HepG2 (cell line): ENCODE results near the gene ZNF451. TPM values are rescaled to one million over a fixed set of nuclear protein-coding genes. Genes with fewer than 3 reads are reported as not detected.

Experiments used
- HOXA9 ChIP-seq: sonication (generic); formaldehyde crosslinking; IDR thresholded peaks from 2 replicates; pipeline ENCODE4 v1.8.1; 2022; ENCODE audit warnings: missing genetic modification reagents, mild to moderate bottlenecking, moderate library complexity, borderline replicate concordance
- KDM5B ChIP-seq: sonication (generic); formaldehyde crosslinking; IDR thresholded peaks from 2 replicates; pipeline ENCODE4 v1.4.0; 2020; ENCODE audit warnings: missing genetic modification reagents, mild to moderate bottlenecking, borderline replicate concordance
- KMT2A ChIP-seq: sonication (generic); formaldehyde crosslinking; IDR thresholded peaks from 2 replicates; pipeline ENCODE4 v1.4.0; 2020; ENCODE audit warnings: missing genetic modification reagents
- SMARCE1 ChIP-seq: fragments of 450-650 bp; IDR thresholded peaks from 2 replicates; pipeline ENCODE4 v1.6.1; 2017; ENCODE audit warnings: borderline replicate concordance
- TCF12 ChIP-seq, 2 experiments: fragments of 450-650 bp in 1 of 2; sonication (generic) in 1 of 2; formaldehyde crosslinking in 1 of 2; IDR thresholded peaks; 2 replicates each; pipeline versions ENCODE4 v1.6.1 to v1.8.0; 2017 to 2022; ENCODE audit warnings: antibody characterized with exemption in 1 of 2, mild to moderate bottlenecking in 1 of 2, missing genetic modification reagents in 1 of 2, moderate library complexity in 1 of 2
- YEATS4 ChIP-seq: sonication (generic); formaldehyde crosslinking; IDR thresholded peaks from 2 replicates; pipeline ENCODE4 v1.4.0; 2020; ENCODE audit warnings: missing genetic modification reagents, borderline replicate concordance
- ZNF124 ChIP-seq: sonication (generic); formaldehyde crosslinking; IDR thresholded peaks from 2 replicates; pipeline ENCODE4 v1.4.0; 2020; ENCODE audit warnings: missing genetic modification reagents
- ZNF615 ChIP-seq: sonication (generic); formaldehyde crosslinking; IDR thresholded peaks from 2 replicates; pipeline ENCODE4 v1.5.0; 2020; ENCODE audit warnings: mild to moderate bottlenecking, missing genetic modification reagents, borderline replicate concordance
- ZZZ3 ChIP-seq: sonication (generic); formaldehyde crosslinking; IDR thresholded peaks from 2 replicates; pipeline ENCODE4 v1.4.0; 2020; ENCODE audit warnings: missing genetic modification reagents, mild to moderate bottlenecking, borderline replicate concordance
- polyA plus RNA-seq, 8 experiments: library from polyadenylated mRNA; depleted of rRNA in 3 of 8; stranded (reverse) in 7 of 8; unstranded in 1 of 8; fragments of >200 nt; fragmentation: Illumina TruSeq in 4 of 8; extraction: Trizol in 4 of 8; gene quantifications; 2 replicates each; pipeline versions ENCODE4 v1.2.1 to v1.2.3, GENCODE V29; 2011 to 2016; ENCODE audit warnings: low read depth in 4 of 8, missing spikeins in 1 of 8, mixed read lengths in 1 of 8; ENCODE audit not compliant: insufficient read depth in 1 of 8
- total RNA-seq, 5 experiments: library from RNA; depleted of rRNA; stranded (reverse); fragments of >200 nt; fragmentation: Illumina TruSeq; extraction: Trizol; gene quantifications; 2 replicates each; pipeline ENCODE4 v1.2.3, GENCODE V29; 2016; ENCODE audit warnings: low read depth in 1 of 5
- TF ChIP-seq, protein P1 (sequence below), 2 experiments: fragments of 450-650 bp in 1 of 2; sonication (generic) in 1 of 2; formaldehyde crosslinking in 1 of 2; IDR thresholded peaks; 2 replicates each; pipeline versions ENCODE4 v1.6.1 to v1.8.0; 2016 to 2022; ENCODE audit warnings: antibody characterized with exemption in 1 of 2, mild to moderate bottlenecking in 1 of 2, missing genetic modification reagents in 1 of 2
- TF ChIP-seq, protein P2 (sequence below): sonication (generic); formaldehyde crosslinking; IDR thresholded peaks from 2 replicates; pipeline ENCODE4 v1.4.0; 2020; ENCODE audit warnings: low read depth, mild to moderate bottlenecking, missing genetic modification reagents
- TF ChIP-seq, protein P3 (sequence below): sonication (generic); formaldehyde crosslinking; IDR thresholded peaks from 2 replicates; pipeline ENCODE4 v1.8.1; 2022; ENCODE audit warnings: low read depth, mild to moderate bottlenecking, missing genetic modification reagents

Gene ZNF451
- total and polyA plus RNA-seq, 2 of the 13 experiments (the other 11 are each of a cell fraction or from before 2014, with no cell fraction given), result 32.1 to 65.7 TPM

DNA sequence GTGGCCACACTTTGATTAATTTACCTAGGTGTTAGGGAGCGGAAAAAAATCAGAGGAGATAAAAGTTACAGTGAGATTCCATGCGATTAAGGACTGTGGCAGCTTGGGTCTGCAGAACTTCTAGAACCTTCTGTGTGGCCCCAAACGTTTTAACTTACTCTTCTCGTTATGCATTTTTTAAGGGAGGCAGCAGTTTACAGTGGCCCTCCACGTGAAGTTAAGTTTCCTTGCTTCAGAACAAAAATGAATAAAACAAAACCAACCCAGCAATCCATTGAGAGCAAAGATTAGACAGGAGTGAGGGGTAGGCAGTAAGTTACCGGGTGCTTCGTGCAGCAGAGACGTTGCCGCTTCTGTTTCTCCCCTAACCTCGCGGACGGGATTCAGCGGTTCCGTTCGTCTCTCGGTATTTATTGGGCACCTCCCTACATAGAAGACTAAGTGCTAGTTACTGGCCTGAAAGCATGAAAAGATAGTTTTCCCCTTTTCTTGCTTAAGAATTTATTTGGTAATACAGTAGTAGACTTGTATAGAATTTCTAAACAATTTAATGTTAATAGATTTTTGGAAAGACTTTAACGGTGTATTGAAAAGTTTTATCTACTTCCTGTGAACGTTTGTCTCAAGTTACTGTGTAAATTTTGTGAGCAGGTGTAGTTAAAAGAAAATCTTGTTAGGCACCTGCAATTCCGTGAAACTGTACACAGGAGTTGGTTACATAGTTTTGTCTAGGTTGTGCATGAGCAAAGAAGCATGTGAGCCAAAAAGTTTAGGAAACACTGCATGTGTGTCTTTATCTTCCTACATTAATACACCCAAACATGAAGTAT lies 83.3 kb downstream of the ZNF451 start (continued):
- TF ChIP-seq ZNF615 (CRISPR knock-in tag) (no peak; the same call in 1 of the 2 replicates), SMARCE1 (no peak), YEATS4 (CRISPR knock-in tag) (no peak), KMT2A (CRISPR knock-in tag) (peak; percentile 10; the same call in 1 of the 2 replicates), KDM5B (no peak), TCF12 (IDR thresholded peaks at IDR 0.05) (no peak), TCF12 (CRISPR knock-in tag; IDR thresholded peaks at IDR 0.05) (no peak), HOXA9 (no peak), ZZZ3 (CRISPR knock-in tag) (no peak), ZNF124 (CRISPR knock-in tag) (no peak)
- TF ChIP-seq, protein P1, sequence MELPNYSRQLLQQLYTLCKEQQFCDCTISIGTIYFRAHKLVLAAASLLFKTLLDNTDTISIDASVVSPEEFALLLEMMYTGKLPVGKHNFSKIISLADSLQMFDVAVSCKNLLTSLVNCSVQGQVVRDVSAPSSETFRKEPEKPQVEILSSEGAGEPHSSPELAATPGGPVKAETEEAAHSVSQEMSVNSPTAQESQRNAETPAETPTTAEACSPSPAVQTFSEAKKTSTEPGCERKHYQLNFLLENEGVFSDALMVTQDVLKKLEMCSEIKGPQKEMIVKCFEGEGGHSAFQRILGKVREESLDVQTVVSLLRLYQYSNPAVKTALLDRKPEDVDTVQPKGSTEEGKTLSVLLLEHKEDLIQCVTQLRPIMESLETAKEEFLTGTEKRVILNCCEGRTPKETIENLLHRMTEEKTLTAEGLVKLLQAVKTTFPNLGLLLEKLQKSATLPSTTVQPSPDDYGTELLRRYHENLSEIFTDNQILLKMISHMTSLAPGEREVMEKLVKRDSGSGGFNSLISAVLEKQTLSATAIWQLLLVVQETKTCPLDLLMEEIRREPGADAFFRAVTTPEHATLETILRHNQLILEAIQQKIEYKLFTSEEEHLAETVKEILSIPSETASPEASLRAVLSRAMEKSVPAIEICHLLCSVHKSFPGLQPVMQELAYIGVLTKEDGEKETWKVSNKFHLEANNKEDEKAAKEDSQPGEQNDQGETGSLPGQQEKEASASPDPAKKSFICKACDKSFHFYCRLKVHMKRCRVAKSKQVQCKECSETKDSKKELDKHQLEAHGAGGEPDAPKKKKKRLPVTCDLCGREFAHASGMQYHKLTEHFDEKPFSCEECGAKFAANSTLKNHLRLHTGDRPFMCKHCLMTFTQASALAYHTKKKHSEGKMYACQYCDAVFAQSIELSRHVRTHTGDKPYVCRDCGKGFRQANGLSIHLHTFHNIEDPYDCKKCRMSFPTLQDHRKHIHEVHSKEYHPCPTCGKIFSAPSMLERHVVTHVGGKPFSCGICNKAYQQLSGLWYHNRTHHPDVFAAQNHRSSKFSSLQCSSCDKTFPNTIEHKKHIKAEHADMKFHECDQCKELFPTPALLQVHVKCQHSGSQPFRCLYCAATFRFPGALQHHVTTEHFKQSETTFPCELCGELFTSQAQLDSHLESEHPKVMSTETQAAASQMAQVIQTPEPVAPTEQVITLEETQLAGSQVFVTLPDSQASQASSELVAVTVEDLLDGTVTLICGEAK (IDR thresholded peaks at IDR 0.05), result no peak
- TF ChIP-seq, protein P1 (CRISPR knock-in tag; IDR thresholded peaks at IDR 0.05), result no peak
- TF ChIP-seq, protein P2, sequence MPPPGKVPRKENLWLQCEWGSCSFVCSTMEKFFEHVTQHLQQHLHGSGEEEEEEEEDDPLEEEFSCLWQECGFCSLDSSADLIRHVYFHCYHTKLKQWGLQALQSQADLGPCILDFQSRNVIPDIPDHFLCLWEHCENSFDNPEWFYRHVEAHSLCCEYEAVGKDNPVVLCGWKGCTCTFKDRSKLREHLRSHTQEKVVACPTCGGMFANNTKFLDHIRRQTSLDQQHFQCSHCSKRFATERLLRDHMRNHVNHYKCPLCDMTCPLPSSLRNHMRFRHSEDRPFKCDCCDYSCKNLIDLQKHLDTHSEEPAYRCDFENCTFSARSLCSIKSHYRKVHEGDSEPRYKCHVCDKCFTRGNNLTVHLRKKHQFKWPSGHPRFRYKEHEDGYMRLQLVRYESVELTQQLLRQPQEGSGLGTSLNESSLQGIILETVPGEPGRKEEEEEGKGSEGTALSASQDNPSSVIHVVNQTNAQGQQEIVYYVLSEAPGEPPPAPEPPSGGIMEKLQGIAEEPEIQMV (CRISPR knock-in tag), result no peak; the same call in 1 of the 2 replicates
- TF ChIP-seq, protein P3, sequence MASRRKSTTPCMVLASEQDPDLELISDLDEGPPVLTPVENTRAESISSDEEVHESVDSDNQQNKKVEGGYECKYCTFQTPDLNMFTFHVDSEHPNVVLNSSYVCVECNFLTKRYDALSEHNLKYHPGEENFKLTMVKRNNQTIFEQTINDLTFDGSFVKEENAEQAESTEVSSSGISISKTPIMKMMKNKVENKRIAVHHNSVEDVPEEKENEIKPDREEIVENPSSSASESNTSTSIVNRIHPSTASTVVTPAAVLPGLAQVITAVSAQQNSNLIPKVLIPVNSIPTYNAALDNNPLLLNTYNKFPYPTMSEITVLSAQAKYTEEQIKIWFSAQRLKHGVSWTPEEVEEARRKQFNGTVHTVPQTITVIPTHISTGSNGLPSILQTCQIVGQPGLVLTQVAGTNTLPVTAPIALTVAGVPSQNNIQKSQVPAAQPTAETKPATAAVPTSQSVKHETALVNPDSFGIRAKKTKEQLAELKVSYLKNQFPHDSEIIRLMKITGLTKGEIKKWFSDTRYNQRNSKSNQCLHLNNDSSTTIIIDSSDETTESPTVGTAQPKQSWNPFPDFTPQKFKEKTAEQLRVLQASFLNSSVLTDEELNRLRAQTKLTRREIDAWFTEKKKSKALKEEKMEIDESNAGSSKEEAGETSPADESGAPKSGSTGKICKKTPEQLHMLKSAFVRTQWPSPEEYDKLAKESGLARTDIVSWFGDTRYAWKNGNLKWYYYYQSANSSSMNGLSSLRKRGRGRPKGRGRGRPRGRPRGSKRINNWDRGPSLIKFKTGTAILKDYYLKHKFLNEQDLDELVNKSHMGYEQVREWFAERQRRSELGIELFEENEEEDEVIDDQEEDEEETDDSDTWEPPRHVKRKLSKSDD, result no peak
